ENCODE results near the gene ARHGAP15. TPM values are rescaled to one million over a fixed set of nuclear protein-coding genes. Genes with fewer than 3 reads are reported as not detected.
A peak's percentile ranks its signal among the peaks of the same experiment; 100 is the strongest.

Gene ARHGAP15
- total RNA-seq, 4 donors from 2014 or later: 3.4 to 9.3 (median 6.4) TPM

DNA sequence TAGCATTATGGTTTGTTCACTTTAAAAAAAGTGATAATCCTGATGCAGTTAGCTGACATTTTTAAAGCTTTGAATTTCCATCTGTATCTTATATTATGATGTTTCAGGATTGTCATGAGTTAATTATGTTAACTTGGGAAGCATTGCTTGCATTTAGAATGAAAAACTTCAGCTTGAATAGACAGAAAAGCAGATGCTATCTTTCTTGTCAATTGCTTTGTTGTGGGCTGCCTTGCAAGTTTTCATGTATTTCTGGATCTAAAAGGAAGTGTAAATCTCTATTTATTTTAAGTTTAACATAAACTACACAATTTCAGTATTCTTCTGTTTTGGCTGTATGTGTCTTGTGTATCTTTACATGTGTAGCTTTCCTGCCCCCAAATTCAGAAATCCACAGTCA lies 479.5 kb downstream of the ARHGAP15 start:
- peak overlapping the region in 2 of 4 donors; percentile 20 to 22 for H3K27ac ChIP-seq
- no peaks in the 10 kb centered on the region for H3K36me3 ChIP-seq
- no peaks in the 10 kb centered on the region for H3K27me3 ChIP-seq
- no peak overlapping the region for H3K4me3 ChIP-seq
- TF ChIP-seq POLR2AphosphoS5 (IDR thresholded peaks at IDR 0.05) (no peak), POLR2A (IDR thresholded peaks at IDR 0.05) (no peak), CTCF (IDR thresholded peaks at IDR 0.05) (no peak), EP300 (IDR thresholded peaks at IDR 0.05) (no peak)
- no peaks in the 10 kb centered on the region for H3K4me1 ChIP-seq
- no peak for ATAC-seq
- no peaks in the 10 kb centered on the region for H3K9me3 ChIP-seq

GRCh38 chr2:143611336-143611735 lies 482.1 kb downstream of the ARHGAP15 start:
- Histone ChIP-seq H3K27ac (no peak overlapping the region), H3K36me3 (no peaks in the 10 kb centered on the region), H3K4me1 (no peaks in the 10 kb centered on the region), H3K9me3 (no peaks in the 10 kb centered on the region), H3K27me3 (no peaks in the 10 kb centered on the region), H3K4me3 (no peak overlapping the region)
- 78 to 84% methylated on average over 4 of the region's 4 CpGs for WGBS, 2 donors (ENCODE audit: low coverage in 1 of 2)
- no peak for ATAC-seq
- TF ChIP-seq POLR2AphosphoS5 (IDR thresholded peaks at IDR 0.05) (no peak), CTCF (IDR thresholded peaks at IDR 0.05) (no peak), POLR2A (IDR thresholded peaks at IDR 0.05) (no peak)

GRCh38 chr2:143615562-143615961 lies 486.3 kb downstream of the ARHGAP15 start:
- Histone ChIP-seq H3K4me3 (no peak overlapping the region), H3K27me3 (no peaks in the 10 kb centered on the region), H3K4me1 (no peaks in the 10 kb centered on the region), H3K36me3 (no peaks in the 10 kb centered on the region), H3K27ac (no peak overlapping the region), H3K9me3 (no peaks in the 10 kb centered on the region)
- TF ChIP-seq POLR2AphosphoS5 (IDR thresholded peaks at IDR 0.05) (no peak), EP300 (IDR thresholded peaks at IDR 0.05) (no peak), CTCF (IDR thresholded peaks at IDR 0.05) (no peak), POLR2A (IDR thresholded peaks at IDR 0.05) (no peak)
- no peak for ATAC-seq
- WGBS, 2 donors (ENCODE audit: low coverage in 1 of 2): 69 to 75% methylated on average over 4 of the region's 4 CpGs

GRCh38 chr2:143616452-143616851 lies 487.2 kb downstream of the ARHGAP15 start:
- Histone ChIP-seq H3K27me3 (no peaks in the 10 kb centered on the region), H3K4me3 (no peak overlapping the region), H3K27ac (no peak overlapping the region), H3K36me3 (no peaks in the 10 kb centered on the region), H3K9me3 (no peaks in the 10 kb centered on the region), H3K4me1 (no peaks in the 10 kb centered on the region)
- no peak for ATAC-seq
- 80 to 83% methylated on average over 6 of the region's 6 CpGs for WGBS, 2 donors (ENCODE audit: low coverage in 1 of 2)
- TF ChIP-seq EP300 (IDR thresholded peaks at IDR 0.05): no peak
- no peak for TF ChIP-seq POLR2AphosphoS5 (IDR thresholded peaks at IDR 0.05)
- no peak for TF ChIP-seq POLR2A (IDR thresholded peaks at IDR 0.05)
- TF ChIP-seq CTCF (IDR thresholded peaks at IDR 0.05): no peak

GRCh38 chr2:143617803-143618415 lies 488.7 kb downstream of the ARHGAP15 start:
- 60 to 85% methylated on average over 1 to 2 of the region's 2 CpGs for WGBS, 2 donors (ENCODE audit: low coverage in 1 of 2)
- TF ChIP-seq POLR2AphosphoS5 (IDR thresholded peaks at IDR 0.05) (no peak), POLR2A (IDR thresholded peaks at IDR 0.05) (no peak), CTCF (IDR thresholded peaks at IDR 0.05) (no peak), EP300 (IDR thresholded peaks at IDR 0.05) (no peak)
- Histone ChIP-seq H3K9me3 (no peaks in the 10 kb centered on the region), H3K36me3 (no peaks in the 10 kb centered on the region), H3K4me3 (no peak overlapping the region), H3K27ac (no peak overlapping the region), H3K4me1 (no peaks in the 10 kb centered on the region), H3K27me3 (no peaks in the 10 kb centered on the region)
- no peak for ATAC-seq

Measured in gastroesophageal sphincter (tissue), 4 donors.